HPDE6-E6E7 (cell line): ENCODE measurements around the gene RPRML.
"Not testable (repeated sequence)": the region's sequence is repeated elsewhere in the genome, so short reads cannot be mapped to it uniquely, and the experiment has no call there.

ENCODE experiments used
- DNase-seq: peaks from one replicate; pipeline ENCODE4 v3.0.0; 2011; ENCODE audit warnings: missing footprints; ENCODE audit errors: extremely low spot score

RPRML gene

DNA sequence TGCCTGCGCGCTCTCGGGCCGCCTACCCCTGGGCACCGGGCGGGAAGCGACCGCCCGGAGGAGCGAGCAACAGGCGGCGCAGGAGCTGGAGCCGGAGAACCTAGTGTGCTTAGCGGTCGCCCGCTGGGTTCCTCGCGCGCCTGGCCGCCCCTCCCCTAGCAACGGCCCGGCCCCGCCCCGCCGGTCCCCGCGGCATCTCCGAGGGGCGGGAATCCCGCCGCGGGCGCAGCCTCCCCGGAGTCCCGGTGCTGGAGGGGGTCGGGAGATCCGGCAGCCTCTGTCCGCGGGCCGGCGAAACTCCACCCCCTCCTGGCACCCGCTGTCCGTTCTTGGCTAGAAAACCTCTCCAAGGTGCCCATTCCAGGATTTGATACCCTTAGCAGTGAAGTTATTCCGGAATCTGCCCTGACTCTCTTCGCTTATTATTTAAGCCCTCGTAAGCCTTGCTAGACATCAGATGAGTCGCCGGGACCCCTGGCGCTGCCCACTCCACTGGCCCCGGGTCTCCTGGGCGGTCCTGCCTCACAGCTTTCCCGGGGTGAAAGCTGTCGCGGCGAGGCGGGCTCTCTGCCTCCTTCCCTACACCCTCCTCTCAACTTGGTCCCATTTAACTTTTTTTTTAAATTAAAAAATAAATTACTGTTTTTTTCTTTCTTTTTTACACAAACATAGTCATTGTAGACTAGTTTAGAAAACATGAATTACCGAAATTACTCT, at the start of gene RPRML:
Gene RPRML, minus strand, starts transcription at position 107 of the 717 bp plus-strand sequence. CDS start 246 bp downstream, outside the sequence.
- DNase-seq: no peak

DNA sequence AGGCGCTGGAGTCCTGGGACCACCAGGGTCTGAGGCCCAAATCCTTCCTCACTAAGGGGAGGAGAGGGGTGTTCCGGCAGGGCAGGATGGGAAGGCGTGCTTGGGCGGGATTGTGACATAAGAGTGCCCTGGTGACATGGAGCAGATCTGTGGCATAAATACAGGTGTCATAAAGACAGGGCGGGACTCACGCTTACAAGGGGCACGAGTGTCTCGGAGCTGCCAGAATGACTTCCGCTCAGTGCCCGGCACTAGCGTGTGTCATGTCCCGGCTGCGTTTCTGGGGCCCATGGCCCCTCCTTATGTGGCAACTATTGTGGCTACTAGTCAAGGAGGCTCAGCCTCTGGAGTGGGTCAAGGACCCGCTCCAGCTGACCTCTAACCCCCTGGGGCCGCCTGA, 37.9 kb upstream of the RPRML start:
- not testable (repeated sequence) for DNase-seq

DNA sequence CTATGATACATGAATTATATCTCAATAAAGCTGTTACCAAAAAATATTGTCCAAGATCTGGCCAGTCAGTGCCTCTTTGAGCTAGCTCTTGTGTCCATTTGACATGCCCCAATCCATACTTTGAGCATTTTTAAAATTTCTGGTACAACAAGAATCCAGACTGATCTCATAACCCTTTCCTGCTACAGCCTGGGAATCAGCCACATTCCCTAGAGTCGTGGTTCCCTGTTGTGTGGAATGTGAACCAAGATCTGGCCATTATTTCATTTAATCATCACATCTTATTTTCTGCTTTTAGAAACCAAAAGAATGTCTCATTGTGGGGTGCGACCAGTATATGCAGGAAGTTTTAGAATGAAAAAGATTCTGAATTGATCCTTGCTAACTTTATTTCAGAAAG, 34.3 kb upstream of the RPRML start:
- DNase-seq: no peak

DNA sequence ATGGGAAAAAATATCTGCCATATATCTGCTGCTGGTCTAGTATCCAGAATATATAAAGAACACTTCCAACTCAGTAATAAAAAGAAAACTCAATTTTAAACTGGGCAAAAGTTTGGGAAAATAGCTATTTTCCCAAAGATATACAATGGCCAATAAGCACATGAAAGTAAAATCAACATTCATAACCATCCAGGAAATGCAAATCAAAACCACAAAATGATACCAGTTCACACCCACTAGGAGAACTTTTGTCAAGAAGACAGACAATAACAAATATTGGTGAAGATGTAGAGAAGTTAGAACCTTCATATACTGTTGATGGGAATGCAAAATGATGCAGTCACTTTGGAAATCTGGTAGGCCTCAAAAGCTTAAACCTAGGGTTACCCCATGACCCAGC, 33.4 kb upstream of the RPRML start:
- DNase-seq: no peak

DNA sequence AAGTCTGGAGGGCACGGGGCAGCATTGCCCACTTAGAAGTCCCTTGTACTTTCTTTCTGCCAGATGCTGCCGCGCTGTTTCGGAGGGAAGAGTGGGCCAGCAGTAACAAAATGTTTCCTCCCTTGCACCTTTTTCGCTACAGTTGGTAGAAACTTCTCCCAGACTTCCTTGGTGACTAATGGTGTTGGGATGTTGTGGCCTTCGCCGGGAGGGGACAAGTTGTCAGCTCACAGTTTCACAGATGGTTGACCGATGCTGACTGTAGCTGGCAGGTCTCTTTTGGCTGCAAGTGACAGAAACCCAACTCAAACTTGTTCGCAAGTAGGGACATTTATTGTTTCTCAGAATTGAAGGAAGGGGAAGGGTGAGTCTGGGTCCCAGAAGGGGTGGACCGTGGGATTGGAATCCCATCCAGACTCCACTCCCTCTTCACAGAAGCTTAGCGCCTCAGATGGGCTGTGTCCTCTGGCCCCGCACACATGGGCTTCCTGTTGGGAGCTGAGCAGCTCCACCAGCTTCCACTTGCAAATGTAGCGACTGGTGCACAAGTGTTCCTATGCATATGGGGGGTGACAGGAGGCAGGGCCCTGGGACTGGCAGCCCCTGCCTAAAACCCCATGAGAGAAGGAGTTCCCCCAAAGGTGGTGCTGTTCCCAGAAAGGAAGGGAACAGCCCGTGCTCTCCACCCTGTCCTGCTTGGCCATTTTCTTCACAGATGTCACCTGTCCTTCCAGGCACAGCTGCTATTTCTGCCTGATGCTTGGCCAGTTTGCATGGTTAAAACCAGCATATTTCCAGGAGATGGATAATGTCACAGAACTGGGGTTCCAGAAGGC, 30.9 kb upstream of the RPRML start:
- DNase-seq: no peak

DNA sequence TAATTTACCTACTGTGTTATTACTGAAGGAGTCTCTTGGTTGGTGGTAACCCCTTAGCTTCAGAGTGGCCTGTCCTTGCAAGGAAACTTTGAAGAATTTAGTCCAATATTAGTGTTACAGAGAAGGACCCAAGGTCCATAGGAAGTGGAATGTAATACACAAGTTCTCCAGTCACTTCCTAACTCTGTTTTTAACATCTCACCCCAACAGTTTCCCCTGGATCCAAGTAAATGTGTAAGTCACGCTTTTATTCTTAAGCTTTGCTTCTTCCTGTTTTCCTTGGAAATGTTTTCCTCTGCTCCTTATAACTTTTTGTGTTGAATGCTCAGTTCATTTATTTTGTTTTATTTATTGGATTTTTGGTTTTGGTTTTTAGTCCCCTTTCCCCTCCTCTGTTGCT, 25.9 kb upstream of the RPRML start:
- DNase-seq: no peak

DNA sequence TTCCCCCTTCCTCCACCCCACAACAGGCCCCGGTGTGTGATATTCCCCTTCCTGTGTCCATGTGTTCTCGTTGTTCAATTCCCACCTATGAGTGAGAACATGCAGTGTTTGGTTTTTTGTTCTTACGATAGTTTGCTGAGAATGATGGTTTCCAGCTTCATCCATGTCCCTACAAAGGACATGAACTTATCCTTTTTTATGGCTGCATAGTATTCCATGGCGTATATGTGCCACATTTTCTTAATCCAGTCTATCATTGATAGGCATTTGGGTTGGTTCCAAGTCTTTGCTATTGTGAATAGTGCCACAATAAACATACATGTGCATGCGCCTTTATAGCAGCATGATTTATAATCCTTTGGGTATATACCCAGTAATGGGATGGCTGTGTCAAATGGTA, 24.8 kb upstream of the RPRML start:
- DNase-seq: not testable (repeated sequence)

DNA sequence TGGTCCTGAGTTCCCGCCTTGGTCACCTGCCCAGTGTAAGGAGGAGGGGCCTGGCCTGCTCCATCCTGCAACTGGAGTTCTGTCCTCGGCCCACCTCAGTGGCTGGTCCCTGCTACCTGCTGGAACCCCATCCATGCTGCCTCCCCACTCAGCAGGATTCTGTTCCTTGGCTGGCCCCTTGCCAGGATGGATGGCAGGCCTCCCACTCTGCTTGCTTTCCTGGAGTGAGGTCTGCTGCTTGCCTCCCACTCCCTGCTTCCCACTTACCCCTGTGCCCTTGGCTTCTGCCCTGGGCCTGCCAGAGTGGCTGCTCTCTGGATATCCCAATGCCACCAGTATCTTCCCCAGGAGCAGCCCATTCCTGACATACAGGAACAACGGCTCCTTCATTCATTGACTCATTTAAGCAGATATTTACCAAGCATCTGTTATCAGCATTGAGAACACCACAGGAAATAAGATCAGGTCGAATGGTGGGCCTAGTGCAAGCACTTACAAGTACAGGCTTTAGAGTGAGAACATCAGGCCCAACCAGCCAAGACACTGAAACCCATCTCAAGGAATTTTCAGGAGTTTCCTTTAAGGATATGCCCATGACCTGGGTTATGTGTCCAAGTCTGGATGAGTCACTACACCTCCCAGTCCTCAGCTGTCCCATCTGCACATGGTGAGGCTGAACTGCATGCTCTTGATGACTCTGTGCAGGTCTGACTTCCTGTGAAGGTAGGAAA, 17.0 kb upstream of the RPRML start:
- DNase-seq: no peak

DNA sequence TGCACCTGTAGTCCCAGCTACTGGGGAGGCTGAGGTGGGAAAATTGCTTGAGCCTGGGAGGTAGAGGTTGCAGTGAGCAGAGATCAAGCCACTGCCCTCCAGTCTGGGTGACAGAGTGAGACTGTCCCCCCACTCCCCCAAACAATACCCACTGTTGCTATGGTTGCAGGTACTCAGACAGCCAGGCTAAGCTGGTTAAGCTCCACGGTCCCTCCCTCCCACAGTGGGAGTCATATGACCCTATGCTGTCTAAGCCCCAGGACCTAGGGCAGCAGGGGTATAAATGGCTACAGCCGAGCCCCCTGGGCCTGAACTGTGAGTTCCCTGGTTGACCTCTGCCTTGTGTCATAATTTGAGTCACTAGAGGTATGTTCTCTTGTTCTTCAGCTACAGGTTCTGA, 15.9 kb upstream of the RPRML start:
- DNase-seq: no peak

DNA sequence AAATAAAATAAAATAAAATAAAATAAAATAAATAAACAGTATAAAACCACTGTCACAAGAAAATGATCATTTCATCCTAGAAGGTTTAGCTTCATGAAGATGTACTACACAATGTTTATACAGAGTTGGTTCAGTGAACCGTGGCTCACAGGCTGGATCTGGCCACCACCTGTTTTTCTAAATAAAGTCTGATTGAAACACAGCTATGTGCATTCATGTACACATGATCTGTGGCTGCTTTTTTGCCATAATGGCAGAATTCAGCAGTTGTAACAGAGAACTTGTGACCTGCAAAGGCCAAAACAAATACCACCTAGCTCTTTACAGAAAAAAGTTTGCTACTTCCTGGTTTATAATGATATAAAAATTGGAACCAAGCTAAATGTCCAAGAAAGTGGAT, 12.6 kb upstream of the RPRML start:
- no peak for DNase-seq

DNA sequence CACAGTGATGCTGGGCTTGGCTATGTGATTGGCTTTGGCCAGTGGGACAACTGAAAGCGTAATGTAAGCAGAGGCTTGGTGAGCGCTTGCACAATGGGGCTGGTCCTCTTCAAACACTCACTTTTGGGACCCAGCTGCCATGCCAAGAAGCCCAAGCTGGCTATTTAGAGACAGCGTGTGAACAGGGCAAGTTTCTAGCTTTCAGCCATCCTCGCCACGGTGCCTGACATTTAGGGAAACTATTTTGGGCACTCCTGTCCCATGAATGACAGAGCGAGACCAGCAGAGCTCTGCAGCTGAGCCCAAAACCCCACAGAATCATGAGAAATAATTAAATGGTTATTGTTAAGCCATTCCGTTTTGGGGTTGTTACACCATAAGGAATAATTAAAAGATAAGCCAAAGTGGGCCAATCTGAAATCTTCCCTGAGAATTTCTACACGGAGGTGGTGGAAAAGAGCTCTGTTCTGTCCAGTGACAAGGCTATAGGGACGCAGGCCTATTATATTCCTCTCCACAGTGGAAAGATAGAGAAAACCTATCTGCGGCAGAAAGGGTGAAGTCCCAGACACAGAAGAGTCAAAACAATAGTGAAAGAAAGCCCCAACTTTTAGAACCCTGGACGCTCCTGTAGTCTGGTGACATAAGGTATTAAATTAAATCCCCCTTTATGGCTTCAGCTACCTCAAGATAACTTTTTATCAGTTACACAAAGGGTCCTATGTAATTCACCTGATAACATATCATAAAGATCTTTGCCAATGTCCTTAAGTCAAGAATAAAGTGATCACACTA, 10.8 kb upstream of the RPRML start:
- DNase-seq: no peak

DNA sequence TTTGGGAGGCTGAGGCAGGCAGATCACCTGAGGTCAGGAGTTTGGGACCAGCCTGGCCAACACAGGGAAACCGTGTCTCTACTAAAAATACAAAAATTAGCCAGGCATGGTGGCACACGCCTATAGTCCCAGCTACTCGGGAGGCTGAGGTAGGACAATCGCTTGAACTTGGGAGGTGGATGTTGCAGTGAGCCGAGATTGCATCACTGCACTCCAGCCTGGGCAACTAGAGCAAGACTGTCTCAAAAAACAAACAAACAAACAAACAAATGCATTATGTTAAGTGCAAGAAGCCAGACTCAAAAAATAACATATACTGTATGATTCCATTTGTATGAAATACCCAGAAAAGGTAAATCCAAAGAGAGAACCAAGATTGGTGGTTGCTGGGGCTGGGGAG, 8.9 kb upstream of the RPRML start:
- not testable (repeated sequence) for DNase-seq

DNA sequence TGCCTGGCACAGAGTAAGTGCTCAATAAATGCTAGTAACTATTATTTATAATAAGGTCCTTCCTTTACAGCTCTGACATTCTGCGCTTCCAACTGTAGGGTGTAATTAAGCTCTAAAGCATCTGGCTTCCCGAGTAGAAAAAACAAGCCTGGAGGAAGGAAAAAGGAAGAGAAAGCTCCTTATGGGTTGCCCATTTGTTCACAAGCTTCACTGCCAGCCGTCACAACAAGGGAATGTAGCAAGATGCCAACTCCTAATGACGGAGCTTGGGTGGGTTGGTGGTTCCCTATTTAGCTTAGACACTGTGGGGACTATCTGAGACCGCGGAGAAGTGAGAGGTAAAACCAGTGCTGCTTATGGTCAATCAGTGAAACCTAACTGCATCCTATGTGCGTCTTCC, 7.3 kb upstream of the RPRML start:
- DNase-seq: no peak

DNA sequence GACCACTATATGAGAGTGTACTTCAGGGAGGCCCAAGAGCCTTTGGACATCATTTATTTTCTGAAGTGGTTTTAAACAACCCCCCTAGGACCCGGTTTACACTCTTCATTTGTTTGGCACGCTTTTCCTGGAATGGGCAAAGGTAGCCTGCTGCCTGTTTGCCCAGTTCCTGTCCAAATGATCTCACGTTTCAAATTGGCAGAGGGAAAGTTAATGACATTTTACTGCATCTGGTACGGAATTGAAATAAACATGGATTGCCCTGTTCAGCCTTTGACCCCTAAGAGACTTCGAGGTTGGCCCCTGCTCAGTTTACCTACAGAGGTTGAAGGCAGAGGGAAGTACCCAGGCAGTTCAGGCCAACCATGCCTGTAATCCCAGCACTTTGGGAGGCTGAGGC, 5.8 kb upstream of the RPRML start:
- no peak for DNase-seq

DNA sequence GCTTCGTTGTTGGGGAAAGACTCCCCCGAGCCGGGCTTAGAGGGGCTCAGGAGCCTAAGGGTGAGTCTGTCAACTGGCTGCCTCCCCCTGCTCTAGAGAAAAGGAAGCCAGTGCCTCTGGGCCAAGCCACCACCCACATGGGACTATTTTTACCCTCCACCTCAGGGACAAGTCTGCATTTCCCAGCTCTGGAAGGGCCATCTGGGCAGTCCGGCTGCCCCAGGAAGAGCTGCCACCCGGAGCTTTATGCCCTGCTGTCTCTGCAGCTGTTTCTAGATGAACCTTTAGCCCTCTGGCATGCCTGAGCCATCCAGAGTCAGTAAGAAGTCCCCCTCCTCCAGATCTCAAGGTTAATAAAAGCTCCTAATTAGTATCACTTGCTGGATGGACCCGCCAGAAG, 5.3 kb upstream of the RPRML start:
- no peak for DNase-seq

DNA sequence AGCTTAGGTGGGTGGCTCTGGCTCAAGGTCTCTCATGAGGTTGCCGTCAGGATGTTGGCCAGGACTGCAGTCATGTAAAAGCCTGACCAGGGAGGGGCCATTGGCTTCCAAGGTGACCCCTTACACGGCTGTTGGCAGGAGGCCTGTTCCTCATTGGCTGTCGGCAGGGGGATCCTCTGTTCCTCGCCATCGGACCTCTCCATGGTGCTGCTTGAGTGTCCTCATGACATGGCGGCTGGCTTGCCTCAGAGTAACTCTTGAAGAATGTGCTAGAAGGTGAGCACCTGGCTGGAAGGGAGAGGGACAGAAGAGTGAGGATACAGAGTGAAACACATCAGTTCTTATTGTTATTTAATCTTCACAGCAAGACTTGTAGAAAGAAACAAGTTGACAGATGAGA, 4.7 kb upstream of the RPRML start:
- no peak for DNase-seq

DNA sequence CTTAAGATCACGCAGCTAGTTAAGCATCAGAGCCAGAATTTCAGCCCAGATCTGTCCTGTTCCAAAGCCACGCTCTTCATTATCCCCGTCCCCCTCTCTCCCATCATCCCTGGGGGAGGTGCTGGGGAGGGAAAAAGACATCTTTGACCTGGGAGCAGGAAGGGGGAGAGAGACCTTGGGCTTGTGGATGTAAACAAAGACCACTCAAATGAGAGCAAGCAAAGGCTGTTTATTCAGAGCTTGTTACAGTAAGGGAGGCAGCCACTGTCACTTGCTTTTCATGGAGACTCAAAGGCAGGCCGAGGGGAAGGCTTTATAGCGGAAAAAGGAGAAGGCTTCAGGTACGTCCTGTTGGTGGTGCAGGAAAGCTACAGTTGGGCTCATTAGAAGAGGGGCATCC, 3.5 kb upstream of the RPRML start:
- DNase-seq: no peak

DNA sequence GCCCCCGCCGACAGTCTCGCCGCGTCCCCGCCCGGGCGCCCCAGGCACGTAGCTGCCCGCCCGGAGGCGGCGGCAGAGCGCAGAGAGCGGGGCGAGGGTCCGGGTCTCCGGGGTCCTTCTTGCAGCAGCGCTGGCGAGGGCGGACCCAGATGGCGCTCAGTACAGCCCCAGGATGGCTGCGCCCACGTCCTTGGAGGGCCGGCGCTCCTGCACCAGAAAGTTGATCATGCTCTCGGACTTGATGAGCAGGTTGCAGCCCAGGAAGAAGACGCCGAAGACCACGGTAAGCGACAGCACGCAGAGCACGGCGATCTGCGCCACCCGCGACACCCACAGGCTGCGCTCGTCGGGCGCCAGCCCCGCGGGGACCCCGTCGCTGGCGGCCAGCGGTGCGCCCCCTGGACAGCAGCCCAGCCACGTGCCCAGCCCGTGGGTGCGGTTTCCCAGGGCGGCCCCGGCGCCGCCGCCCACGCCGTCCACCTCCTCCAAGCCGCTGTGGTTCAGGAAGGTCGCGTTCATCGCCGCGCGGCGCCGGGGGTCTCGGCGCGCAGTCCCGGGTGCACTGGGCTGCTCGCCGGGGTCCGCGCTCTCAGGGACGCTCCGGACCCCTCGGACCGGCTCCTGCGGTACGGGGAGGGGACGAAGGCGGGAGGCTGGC, 435 bp downstream of the RPRML start:
- DNase-seq: no peak

DNA sequence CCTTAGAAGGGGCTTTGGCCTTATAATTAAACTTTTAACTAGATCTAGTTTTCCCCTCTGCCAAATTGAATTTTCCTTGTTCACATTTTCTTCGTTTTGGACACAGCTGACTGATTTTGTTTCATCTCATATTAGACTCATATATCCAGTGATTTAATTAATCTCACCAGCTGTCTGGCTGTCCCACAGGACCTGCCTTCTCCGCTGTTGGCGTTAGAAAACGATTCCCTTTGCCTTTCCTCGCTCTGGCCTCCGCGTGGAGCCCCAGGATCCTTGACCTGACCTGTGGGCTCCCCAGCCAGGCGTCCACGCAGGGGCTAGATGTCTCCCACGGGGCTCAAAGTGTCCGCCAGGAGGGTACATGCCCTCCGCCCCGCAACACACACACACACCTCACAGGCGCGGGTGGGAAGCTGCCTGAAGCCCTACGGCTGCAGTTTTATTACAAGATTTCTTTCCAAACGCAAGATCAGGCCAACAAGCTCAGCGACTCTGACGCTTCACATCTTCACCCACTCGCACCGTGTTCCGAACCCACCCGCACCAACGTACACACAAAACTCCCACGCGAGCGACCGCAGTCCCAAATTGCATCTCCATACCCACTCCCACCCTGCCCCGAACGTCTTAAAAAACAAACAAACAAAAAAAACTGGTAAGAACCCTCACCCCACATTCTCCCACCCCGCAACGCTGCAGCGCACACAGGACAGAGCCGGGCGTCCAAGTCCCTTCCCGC, 1.1 kb downstream of the RPRML start:
- no peak for DNase-seq

DNA sequence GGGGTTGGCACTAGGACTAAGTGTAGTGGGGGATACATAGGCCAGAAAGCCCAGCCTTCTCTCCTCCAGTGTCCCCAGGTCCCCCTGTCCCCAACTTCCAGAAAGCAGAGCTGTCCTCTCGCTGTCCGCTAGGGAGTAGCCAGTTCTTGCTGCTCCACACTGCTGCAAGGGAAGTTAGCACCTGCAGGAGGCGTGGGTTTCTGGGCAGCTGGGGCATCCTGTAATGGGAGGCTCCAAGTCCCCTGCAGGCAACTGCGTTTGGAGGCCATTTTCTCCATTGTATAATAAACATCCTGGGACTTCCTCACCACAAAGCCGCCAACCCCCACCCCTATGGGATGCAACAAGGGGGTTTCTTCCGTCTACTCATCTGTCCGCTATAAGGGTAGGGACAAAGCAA, 1.7 kb downstream of the RPRML start:
- peak; percentile 47 for DNase-seq
